Stimulated activated naive CD8-positive, alpha-beta T cell treated with anti-CD3 and anti-CD28 coated beads, Interleukin-15, Interleukin-2, amounts not matched to agents 100 ng/mL and 50 ng/mL, for 24 hours (primary cell): Measurements from ENCODE around the gene CUL9.

Experiments
- H3K27ac Mint-ChIP-seq: one replicate; pipeline ENCODE4 v1.8.0; 2021; ENCODE audit warnings: mild to moderate bottlenecking, mixed read lengths
- H3K27me3 Mint-ChIP-seq: one replicate; pipeline ENCODE4 v1.8.0; 2021; ENCODE audit warnings: mixed read lengths
- H3K36me3 Mint-ChIP-seq: one replicate; pipeline ENCODE4 v1.8.0; 2021; ENCODE audit warnings: low read depth, mixed read lengths
- H3K4me1 Mint-ChIP-seq: one replicate; pipeline ENCODE4 v1.8.0; 2021; ENCODE audit warnings: low read depth, mixed read lengths
- H3K4me3 Mint-ChIP-seq: one replicate; pipeline ENCODE4 v1.8.0; 2021; ENCODE audit warnings: mild to moderate bottlenecking, mixed read lengths
- H3K9me3 Mint-ChIP-seq: one replicate; pipeline ENCODE4 v1.8.0; 2021; ENCODE audit warnings: mixed read lengths

The CUL9 gene

DNA sequence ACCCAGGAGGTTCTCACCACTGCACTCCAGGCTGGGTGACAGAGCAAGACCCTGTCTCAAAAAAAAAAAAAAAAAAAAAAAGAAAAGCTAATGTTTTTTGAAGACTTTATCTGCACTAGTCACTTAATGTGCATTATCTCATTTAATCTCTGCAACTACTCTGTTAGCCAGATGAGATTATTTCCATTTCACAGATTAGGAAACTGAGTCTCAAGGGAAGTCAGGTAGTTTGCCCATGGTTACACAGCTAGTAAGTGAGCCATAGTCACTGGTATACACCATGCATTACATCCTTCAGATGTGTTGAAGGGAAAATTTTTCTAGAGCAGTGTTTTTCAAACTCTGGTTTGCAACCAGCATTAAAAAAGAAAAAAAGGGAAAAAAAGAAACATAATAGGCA lies 18.1 kb upstream of the CUL9 start:
- no peaks in the 10 kb centered on the region for H3K36me3 Mint-ChIP-seq
- no peaks in the 10 kb centered on the region for H3K4me1 Mint-ChIP-seq
- H3K9me3 Mint-ChIP-seq: no peaks in the 10 kb centered on the region
- H3K4me3 Mint-ChIP-seq: no peak overlapping the region
- H3K27me3 Mint-ChIP-seq: no peaks in the 10 kb centered on the region
- no peak overlapping the region for H3K27ac Mint-ChIP-seq

DNA sequence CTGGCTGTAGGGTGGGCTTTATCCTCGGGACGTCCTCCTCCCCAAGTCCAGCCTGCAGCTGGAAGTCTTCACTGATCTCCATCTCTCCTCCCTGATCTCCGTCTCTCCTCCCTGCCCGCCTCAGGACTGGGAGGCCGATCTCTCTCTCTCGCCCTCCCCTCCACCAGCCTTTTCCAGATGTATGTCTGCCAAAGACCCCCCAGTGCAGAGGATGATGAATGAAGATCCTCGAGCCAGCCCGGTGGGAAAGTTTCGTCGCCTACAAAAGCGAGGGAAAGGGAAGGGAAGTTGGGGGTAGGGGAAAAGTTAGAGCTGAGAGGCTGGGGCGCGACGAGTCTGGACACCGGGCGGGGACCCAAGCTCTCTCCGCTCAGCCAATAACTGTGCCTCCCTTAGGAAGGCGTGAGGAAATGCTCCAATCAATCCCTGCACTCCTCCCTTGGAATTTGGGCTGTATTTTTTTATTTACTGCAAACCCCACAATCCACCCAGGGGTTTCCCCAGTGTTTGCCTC lies 11.5 kb upstream of the CUL9 start:
- peaks cover 39% of the 10 kb centered on the region for H3K4me1 Mint-ChIP-seq
- no peaks in the 10 kb centered on the region for H3K9me3 Mint-ChIP-seq
- no peaks in the 10 kb centered on the region for H3K27me3 Mint-ChIP-seq
- peaks cover 14% of the 10 kb centered on the region for H3K36me3 Mint-ChIP-seq
- peak overlapping the region; percentile 91 for H3K4me3 Mint-ChIP-seq
- H3K27ac Mint-ChIP-seq: peak overlapping the region; percentile 94

DNA sequence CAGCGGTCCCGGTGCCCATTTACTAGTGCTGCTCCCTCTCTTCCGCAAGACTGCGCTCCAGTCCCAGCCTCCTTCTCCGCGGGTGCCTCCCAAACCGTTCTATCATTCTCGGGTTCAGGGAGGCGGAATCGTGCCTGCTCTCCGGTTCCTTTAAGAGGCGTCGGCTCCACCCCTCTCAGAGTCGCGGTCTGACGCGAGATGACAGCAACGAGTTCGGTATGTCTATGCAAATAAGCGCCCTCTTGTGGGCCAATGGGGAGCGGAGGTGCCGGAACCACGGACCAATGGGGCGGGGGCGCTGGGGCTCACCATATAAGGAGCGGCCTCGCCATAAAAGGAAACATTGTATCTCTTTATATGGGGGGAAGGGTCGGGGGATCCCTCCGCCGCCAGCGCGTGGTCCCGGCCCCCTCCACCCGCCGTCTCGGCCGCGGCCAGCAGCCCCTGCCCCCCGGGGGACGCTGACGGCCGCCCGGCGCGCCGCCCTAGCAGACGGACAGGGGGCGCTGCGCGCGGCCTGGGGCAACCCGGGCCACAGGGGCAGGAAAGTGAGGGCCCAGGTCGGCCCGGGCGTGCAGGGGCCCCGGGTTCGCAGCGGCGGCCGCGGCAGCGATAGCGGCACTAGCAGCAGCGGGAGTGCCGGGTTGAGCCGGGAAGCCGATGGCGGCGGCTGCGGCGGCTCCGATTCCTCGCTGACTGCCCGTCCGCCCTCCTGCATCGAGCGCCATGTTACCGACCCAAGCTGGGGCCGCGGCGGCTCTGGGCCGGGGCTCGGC lies 10.9 kb upstream of the CUL9 start, which contains the start of gene SRF:
SRF (plus strand) TSS at position 339 of the 776 bp plus-strand sequence; CDS start at position 727, 388 bp downstream.
- H3K36me3 Mint-ChIP-seq: peaks cover 20% of the 10 kb centered on the region
- no peaks in the 10 kb centered on the region for H3K27me3 Mint-ChIP-seq
- peaks cover 42% of the 10 kb centered on the region for H3K4me1 Mint-ChIP-seq
- peak within 1 kb of the TSS; percentile 95 for H3K4me3 Mint-ChIP-seq
- H3K9me3 Mint-ChIP-seq: no peaks in the 10 kb centered on the region
- H3K27ac Mint-ChIP-seq: peak within 1 kb of the TSS; percentile 94

DNA sequence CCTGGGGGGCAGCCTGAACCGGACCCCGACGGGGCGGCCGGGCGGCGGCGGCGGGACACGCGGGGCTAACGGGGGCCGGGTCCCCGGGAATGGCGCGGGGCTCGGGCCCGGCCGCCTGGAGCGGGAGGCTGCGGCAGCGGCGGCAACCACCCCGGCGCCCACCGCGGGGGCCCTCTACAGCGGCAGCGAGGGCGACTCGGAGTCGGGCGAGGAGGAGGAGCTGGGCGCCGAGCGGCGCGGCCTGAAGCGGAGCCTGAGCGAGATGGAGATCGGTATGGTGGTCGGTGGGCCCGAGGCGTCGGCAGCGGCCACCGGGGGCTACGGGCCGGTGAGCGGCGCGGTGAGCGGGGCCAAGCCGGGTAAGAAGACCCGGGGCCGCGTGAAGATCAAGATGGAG lies 10.3 kb upstream of the CUL9 start:
- Mint-ChIP-seq H3K36me3 (peaks cover 22% of the 10 kb centered on the region), H3K27ac (peak overlapping the region; percentile 84), H3K9me3 (no peaks in the 10 kb centered on the region), H3K4me1 (peaks cover 42% of the 10 kb centered on the region), H3K4me3 (peak overlapping the region; percentile 95), H3K27me3 (no peaks in the 10 kb centered on the region)

DNA sequence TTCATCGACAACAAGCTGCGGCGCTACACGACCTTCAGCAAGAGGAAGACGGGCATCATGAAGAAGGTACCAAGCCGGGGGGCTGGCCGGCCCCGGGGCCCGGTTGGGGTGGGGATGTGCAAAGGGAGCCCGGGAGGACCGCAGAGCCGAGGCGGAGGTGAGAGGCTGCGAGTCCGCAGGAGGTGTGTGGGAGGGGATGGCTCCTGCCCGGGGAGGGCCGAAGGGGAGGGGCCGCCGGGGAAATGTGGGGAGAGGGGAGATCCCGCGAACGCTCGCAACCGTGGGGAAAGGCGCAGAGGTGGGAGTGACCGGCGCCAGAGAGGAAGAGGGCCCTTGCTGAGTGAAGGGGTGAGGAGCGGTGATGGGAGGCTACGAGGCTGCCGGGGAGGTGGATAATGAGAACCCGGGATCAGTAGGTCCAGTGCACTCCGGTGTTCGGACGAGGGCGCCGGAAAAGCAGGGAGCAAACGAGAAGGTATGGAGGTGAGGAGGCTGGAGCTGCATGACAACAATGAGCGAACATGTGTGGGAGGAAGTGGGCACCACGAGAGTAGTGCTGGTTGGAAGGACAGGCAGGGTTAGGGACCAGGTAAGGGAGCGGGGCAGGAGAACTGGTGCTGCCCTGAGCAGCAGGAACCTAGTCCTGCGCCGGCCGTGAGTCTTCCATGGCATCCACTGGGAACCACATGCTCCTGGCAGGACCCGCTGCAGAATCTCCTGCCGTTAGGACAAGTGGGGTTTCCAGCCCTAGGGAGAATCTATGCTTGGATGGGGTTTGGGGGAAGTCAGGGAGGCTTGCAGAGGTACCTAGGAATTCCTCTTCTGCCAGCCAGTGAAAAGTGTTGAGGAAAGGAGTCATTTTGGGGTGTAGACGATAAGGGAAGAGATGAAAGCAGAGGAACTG lies 9.6 kb upstream of the CUL9 start:
- H3K4me1 Mint-ChIP-seq: peaks cover 42% of the 10 kb centered on the region
- H3K27me3 Mint-ChIP-seq: no peaks in the 10 kb centered on the region
- peak overlapping the region; percentile 95 for H3K4me3 Mint-ChIP-seq
- peak overlapping the region; percentile 84 for H3K27ac Mint-ChIP-seq
- no peaks in the 10 kb centered on the region for H3K9me3 Mint-ChIP-seq
- H3K36me3 Mint-ChIP-seq: peaks cover 22% of the 10 kb centered on the region

DNA sequence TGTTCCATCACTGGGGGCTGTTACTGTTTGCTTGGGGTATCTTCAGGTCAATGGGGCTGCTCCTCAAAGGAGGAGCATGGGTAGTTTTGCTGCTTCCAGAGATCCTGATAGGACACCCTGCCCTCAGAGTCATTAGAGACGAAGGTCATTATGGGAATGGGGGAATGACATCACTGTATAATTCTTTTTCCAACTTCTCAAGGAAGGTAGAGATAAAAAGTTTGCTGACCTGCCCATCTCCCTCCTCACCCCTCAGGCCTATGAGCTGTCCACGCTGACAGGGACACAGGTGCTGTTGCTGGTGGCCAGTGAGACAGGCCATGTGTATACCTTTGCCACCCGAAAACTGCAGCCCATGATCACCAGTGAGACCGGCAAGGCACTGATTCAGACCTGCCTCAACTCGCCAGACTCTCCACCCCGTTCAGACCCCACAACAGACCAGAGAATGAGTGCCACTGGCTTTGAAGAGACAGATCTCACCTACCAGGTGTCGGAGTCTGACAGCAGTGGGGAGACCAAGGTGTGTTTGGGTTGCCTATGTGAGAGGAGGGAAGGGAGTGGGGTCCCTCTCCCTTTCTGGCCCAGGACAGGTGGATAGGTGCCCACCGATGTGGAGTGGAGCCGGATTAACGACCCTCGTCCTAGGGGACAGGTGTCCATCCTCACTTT lies 8.3 kb upstream of the CUL9 start:
- H3K27me3 Mint-ChIP-seq: no peaks in the 10 kb centered on the region
- no peaks in the 10 kb centered on the region for H3K9me3 Mint-ChIP-seq
- H3K4me3 Mint-ChIP-seq: peak overlapping the region; percentile 95
- peaks cover 42% of the 10 kb centered on the region for H3K4me1 Mint-ChIP-seq
- peaks cover 34% of the 10 kb centered on the region for H3K36me3 Mint-ChIP-seq
- peak overlapping the region; percentile 75 for H3K27ac Mint-ChIP-seq

DNA sequence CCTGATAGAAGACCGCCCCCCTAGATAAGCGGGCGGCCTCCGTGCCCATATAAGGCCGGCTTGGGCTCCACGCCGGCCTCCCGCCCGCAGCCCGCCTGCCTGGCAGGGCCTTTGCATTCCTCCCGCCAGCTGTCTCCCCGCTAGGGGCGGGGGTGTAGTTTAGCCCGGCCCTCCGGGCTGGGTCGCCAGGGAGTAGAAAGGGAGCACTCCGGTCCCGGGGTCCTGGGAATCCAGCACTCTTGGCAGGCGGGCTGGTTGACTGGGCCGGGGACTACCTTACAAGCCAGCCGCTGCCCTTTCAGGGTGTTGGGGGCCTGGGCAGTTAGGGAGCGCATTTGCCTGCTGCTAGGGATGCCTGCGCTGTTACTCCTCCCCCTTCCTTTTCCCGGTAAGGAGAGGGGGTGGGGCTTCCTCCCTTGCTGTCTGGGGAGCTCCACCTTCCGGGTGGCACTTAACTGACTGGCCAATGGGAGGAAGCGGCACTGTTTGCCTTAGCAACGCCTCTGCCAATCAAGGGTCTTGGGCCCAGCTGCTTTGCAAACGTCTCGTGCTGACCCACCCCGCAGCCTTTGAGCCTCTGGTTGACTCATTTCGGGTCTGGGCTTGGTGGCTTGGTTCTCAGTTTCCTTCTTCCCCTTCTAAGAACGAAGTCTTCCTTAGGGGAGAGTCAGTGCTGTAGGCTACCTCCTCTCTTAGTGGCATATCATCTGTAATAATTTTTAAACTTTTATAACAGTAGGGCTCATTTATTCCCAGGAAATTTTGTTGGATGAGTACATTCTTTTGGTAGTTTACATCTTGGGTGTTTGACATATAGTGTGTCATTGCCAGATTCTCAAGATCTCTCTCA lies 7.5 kb upstream of the CUL9 start:
- Mint-ChIP-seq H3K4me3 (peak overlapping the region; percentile 95), H3K9me3 (no peaks in the 10 kb centered on the region), H3K36me3 (peaks cover 34% of the 10 kb centered on the region), H3K27ac (peak overlapping the region; percentile 83), H3K4me1 (peaks cover 42% of the 10 kb centered on the region), H3K27me3 (no peaks in the 10 kb centered on the region)

DNA sequence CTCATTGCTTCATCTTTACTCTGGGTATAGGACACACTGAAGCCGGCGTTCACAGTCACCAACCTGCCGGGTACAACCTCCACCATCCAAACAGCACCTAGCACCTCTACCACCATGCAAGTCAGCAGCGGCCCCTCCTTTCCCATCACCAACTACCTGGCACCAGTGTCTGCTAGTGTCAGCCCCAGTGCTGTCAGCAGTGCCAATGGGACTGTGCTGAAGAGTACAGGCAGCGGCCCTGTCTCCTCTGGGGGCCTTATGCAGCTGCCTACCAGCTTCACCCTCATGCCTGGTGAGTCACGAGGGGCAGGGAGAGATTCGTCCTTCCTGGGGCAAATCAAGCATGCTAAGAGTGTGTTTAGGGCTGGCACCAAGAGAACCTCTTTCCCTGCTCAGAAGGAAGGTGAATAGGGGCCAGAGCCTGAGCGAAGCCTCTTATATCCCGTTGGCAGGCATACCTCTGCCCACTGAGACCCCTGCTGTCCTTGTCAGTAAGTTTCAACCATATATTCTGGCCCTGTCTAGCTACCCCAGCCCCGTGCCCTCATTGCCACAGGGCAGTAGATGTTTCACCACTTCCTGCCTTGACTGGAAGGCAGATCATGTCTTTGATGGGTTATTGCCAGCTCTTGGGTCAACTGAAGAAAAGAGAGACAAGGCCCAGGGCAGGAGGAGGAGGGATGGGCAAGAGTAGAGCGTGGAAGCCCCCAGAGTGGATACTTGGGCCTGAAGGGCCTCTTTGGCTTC lies 6.1 kb upstream of the CUL9 start:
- no peaks in the 10 kb centered on the region for H3K9me3 Mint-ChIP-seq
- peak overlapping the region; percentile 68 for H3K27ac Mint-ChIP-seq
- peaks cover 35% of the 10 kb centered on the region for H3K36me3 Mint-ChIP-seq
- peaks cover 34% of the 10 kb centered on the region for H3K4me1 Mint-ChIP-seq
- no peak overlapping the region for H3K4me3 Mint-ChIP-seq
- no peaks in the 10 kb centered on the region for H3K27me3 Mint-ChIP-seq

DNA sequence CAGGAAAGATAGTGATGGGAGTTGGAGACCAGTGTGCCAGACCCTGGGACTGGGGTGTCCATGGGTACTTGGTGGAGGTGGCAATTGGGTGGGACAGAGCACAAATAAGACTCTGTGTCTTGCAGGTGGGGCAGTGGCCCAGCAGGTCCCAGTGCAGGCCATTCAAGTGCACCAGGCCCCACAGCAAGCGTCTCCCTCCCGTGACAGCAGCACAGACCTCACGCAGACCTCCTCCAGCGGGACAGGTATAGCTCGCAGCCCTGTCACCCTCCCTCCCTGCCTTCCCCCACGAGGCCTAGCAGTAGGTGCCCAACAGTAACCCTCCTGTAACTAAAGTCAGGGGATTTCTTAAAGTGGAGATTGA lies 5.6 kb upstream of the CUL9 start:
- H3K4me3 Mint-ChIP-seq: no peak overlapping the region
- peaks cover 40% of the 10 kb centered on the region for H3K36me3 Mint-ChIP-seq
- no peaks in the 10 kb centered on the region for H3K27me3 Mint-ChIP-seq
- H3K9me3 Mint-ChIP-seq: no peaks in the 10 kb centered on the region
- H3K27ac Mint-ChIP-seq: peak overlapping the region; percentile 68
- peaks cover 38% of the 10 kb centered on the region for H3K4me1 Mint-ChIP-seq

DNA sequence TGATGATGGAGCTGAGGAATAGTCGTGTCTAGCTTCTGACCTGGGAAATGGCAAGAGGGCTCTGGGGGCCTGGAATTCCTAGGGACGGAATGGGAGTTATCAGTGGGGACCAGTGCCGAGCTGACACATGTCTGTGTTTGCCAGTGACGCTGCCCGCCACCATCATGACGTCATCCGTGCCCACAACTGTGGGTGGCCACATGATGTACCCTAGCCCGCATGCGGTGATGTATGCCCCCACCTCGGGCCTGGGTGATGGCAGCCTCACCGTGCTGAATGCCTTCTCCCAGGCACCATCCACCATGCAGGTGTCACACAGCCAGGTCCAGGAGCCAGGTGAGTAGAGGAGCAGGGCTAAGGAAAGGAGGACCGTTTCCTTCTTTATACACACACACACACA lies 3.8 kb upstream of the CUL9 start:
- no peaks in the 10 kb centered on the region for H3K27me3 Mint-ChIP-seq
- peaks cover 41% of the 10 kb centered on the region for H3K4me1 Mint-ChIP-seq
- H3K36me3 Mint-ChIP-seq: peaks cover 37% of the 10 kb centered on the region
- no peaks in the 10 kb centered on the region for H3K9me3 Mint-ChIP-seq
- H3K27ac Mint-ChIP-seq: no peak overlapping the region
- no peak overlapping the region for H3K4me3 Mint-ChIP-seq

DNA sequence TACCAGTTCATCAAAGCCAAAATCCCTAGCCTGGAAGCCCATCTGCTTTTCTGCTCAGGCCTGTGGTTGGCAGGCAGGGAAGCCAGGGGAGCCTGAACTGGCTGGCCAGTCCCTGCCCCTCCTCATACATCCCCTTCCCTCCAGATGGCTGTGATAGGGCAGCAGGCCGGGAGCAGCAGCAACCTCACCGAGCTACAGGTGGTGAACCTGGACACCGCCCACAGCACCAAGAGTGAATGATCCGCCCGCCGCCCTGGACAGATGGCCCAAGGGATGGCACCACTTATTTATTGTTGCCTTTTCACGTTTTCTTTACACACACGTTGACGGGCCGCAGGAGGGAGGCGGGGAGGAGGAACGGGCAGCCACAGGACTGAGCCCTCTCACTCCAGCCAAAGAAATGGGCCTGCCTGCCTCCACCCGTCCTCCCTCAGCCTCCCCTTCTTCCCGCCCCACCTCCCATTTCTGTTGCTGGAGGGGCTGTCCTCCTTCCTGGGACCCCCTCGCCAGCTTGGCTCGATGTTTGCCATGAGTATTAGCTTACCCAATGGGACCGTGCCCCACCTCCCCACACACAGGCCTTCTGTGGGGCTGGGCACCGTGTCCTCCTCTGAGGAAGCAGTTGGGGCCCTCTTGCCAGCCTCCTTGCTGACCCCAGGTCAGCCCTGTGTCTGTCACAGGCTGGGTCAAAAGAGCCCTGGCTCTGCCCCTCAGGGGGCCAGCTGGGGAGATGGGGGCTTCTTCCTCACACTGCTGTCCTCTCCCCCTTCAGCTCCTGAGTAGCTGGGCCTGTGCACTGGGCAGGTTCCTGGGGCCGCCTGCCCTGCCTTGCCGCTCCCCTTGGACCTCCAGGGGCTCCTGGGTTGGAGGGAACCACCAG lies 2.8 kb upstream of the CUL9 start:
- peaks cover 42% of the 10 kb centered on the region for H3K4me1 Mint-ChIP-seq
- no peak overlapping the region for H3K4me3 Mint-ChIP-seq
- H3K27me3 Mint-ChIP-seq: no peaks in the 10 kb centered on the region
- H3K27ac Mint-ChIP-seq: no peak overlapping the region
- H3K9me3 Mint-ChIP-seq: no peaks in the 10 kb centered on the region
- peaks cover 39% of the 10 kb centered on the region for H3K36me3 Mint-ChIP-seq

DNA sequence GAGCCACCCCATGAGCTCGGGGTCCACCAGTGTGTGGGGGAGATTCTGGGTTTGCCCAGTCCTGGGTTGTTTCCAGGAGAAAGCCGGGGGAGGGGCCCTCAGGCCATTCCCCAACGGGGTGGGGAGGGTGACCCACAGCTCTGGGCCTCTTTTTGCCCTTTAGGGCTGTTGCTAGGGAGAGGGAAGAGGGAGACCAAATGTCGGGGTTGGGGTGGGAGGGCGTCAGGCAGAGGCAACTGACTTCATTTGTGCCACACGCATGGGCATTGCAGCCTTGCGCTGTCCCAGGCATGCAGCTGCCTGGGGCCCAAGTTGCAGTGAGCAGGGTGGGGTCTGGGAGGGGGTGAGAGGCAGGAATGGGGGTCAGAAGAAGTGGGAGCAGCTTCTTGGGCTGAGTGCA lies 1.9 kb upstream of the CUL9 start:
- Mint-ChIP-seq H3K4me3 (no peak overlapping the region), H3K9me3 (no peaks in the 10 kb centered on the region), H3K4me1 (peaks cover 45% of the 10 kb centered on the region), H3K27me3 (no peaks in the 10 kb centered on the region), H3K36me3 (peaks cover 41% of the 10 kb centered on the region), H3K27ac (peak overlapping the region; percentile 70)

DNA sequence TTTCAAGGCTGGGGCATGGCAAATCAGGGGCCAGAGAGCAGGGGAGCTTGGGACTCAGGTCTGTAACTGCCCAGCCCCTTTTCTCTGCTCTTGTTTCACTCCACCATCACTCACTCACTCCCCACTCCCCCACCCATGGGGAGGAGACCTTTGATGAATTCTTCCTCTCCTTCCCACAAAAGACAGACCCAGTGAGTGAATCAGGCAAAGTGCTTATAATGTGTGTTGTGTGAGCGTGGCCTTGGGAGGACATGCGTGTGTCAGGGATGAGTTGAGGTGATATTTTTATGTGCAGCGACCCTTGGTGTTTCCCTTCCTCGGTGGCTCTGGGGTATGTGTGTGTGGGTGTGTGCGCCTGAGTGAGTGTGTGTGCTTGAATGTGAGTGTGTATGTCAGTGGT lies 1.0 kb upstream of the CUL9 start:
- no peaks in the 10 kb centered on the region for H3K9me3 Mint-ChIP-seq
- peaks cover 32% of the 10 kb centered on the region for H3K36me3 Mint-ChIP-seq
- H3K27me3 Mint-ChIP-seq: no peaks in the 10 kb centered on the region
- peak overlapping the region; percentile 96 for H3K27ac Mint-ChIP-seq
- H3K4me3 Mint-ChIP-seq: peak overlapping the region; percentile 99
- H3K4me1 Mint-ChIP-seq: peaks cover 46% of the 10 kb centered on the region
